Measurements from ENCODE around the gene DQX1.

GRCh38 chr2:74514368-74515270, 11.4 kb downstream of the DQX1 start, which contains the start of gene TLX2:
- TF ChIP-seq CTCF (optimal IDR thresholded peaks at IDR 0.05 in 1 of 3, IDR thresholded peaks at IDR 0.05 in 1 of 3, conservative IDR thresholded peaks at IDR 0.05 in 1 of 3; ENCODE audit: extremely low read depth in 1 of 3, insufficient read depth in 2 of 3, low read length in 3 of 3) (no peak), EZH2 (IDR thresholded peaks at IDR 0.05; ENCODE audit: low read length) (no peak)

Measured in keratinocyte (primary cell).